Dendritic cell treated with granulocyte-macrophage colony-stimulating factor and Interleukin-4, amounts not matched to agents 40 ng/mL and 50 ng/mL, for 4 days (primary cell): ENCODE measurements around the gene ZNF330.

Experiments used
- H3K27ac Mint-ChIP-seq: one replicate; pipeline ENCODE4 v1.8.0; 2022; ENCODE audit warnings: mild to moderate bottlenecking, mixed read lengths
- H3K27me3 Mint-ChIP-seq: one replicate; pipeline ENCODE4 v1.8.0; 2022; ENCODE audit warnings: mild to moderate bottlenecking, mixed read lengths
- H3K36me3 Mint-ChIP-seq: one replicate; pipeline ENCODE4 v1.8.0; 2022; ENCODE audit warnings: low read depth, mixed read lengths
- H3K4me1 Mint-ChIP-seq: one replicate; pipeline ENCODE4 v1.8.0; 2022; ENCODE audit warnings: low read depth, mixed read lengths
- H3K4me3 Mint-ChIP-seq: one replicate; pipeline ENCODE4 v1.8.0; 2022; ENCODE audit warnings: mild to moderate bottlenecking, moderate library complexity, mixed read lengths
- H3K9me3 Mint-ChIP-seq: one replicate; pipeline ENCODE4 v1.8.0; 2022; ENCODE audit warnings: mixed read lengths
- intact Hi-C: fragments of 100-400 bp; cut with micrococcal nuclease; formaldehyde crosslinking; loops from one replicate; pipeline ENCODE4 v1.15.0; 2022

The ZNF330 gene

DNA sequence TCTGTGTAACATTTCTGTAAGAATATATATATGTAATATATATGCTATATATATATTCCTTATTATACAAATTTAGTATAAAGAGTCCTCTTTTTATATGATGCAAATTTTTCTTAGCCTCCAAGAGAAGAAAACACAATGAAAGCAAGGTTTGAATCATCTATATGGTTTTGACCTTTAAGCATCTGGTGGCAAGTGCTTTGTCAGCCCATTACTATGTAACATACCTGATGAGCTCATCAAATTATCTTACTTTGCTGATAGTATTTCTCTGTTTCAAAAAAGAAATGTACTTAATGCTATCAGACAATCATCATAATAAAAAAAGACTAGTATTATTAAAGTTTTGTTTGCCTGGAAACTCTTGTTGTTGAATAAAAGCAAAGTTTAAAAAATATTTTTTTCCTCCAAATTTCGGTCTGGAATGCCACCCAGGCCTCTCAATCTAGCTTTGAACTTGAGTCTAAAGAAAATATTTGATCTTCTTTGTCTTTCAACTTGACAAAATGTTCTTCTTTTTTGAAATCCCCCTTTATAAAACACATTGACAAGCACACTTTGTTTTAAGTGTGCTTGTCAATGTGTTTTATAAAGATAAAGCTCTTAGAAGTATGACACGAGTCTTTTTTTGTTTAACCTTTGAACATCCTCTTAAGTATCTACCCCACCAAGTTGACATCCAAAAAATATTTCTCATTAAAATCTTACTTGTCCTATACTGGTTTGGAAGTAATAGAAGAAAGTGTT is 26.2 kb downstream of the ZNF330 start:
- H3K36me3 Mint-ChIP-seq = no peaks in the 10 kb centered on the region
- intact Hi-C loops = no loop called here
- H3K27ac Mint-ChIP-seq = no peak overlapping the region
- no peaks in the 10 kb centered on the region for H3K27me3 Mint-ChIP-seq
- H3K4me1 Mint-ChIP-seq = peaks cover 5% of the 10 kb centered on the region
- no peaks in the 10 kb centered on the region for H3K9me3 Mint-ChIP-seq
- no peak overlapping the region for H3K4me3 Mint-ChIP-seq

DNA sequence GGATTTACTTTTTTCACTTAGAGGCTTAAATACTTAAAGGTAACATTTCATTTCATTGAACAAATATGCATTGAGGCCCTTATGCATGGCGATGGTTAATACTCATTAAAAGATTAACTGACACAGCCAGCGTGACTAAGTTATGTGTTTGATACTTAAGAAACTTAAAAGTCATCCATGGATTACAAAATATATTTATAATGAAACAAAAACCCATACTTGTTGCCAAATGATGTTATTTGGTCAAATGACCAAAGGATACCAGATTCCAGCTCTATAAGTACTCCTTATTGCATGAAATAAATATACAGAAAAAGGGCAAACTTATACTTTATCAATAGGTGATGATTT is 26.7 kb downstream of the ZNF330 start:
- Mint-ChIP-seq H3K4me3 (no peak overlapping the region), H3K36me3 (no peaks in the 10 kb centered on the region), H3K27me3 (no peaks in the 10 kb centered on the region), H3K27ac (no peak overlapping the region), H3K4me1 (peaks cover 5% of the 10 kb centered on the region), H3K9me3 (no peaks in the 10 kb centered on the region)
- intact Hi-C loops = no loop called here

DNA sequence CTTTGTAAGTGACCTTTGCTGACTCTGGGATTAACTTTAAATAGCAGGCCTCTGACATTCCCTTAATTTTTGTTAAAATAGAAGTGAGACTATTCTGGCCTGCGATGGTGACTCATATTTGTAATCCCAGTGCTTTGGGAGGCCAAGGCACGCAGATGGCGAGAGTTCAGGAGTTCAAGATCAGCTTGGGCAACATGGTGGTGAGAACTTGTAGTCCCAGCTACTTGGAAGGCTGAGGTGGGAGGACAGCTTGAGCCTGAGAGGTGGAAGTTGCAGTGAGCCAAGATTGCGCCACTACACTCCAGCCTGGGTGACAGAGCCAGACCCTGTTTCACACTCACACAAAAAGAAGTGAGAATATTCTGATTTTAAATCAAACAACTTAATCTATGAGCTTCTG is 27.3 kb downstream of the ZNF330 start:
- H3K4me1 Mint-ChIP-seq = peaks cover 5% of the 10 kb centered on the region
- no peaks in the 10 kb centered on the region for H3K36me3 Mint-ChIP-seq
- H3K27me3 Mint-ChIP-seq = no peaks in the 10 kb centered on the region
- no peak overlapping the region for H3K27ac Mint-ChIP-seq
- no peaks in the 10 kb centered on the region for H3K9me3 Mint-ChIP-seq
- intact Hi-C loops = no loop called here
- no peak overlapping the region for H3K4me3 Mint-ChIP-seq

DNA sequence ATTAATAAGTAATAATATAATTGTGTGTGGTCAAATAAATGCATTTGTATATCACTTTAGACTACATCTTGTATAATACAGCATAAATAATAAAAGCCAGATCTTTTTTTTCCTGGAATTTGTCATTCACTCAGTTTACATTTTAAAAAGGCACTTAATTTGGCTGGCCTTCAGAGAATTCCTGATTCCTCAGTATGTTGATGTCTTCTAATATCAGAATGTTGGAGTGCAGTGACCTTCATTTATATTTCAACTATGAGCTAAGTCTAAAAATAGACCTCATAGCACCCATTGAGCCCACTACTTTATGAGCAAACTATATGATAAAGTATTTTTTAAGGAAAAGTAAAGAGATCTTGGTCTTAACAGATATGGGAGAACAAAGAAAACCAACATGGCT is 27.8 kb downstream of the ZNF330 start:
- intact Hi-C loops = no loop called here
- H3K9me3 Mint-ChIP-seq = no peaks in the 10 kb centered on the region
- H3K27ac Mint-ChIP-seq = no peak overlapping the region
- H3K27me3 Mint-ChIP-seq = no peaks in the 10 kb centered on the region
- no peak overlapping the region for H3K4me3 Mint-ChIP-seq
- no peaks in the 10 kb centered on the region for H3K36me3 Mint-ChIP-seq
- peaks cover 5% of the 10 kb centered on the region for H3K4me1 Mint-ChIP-seq

DNA sequence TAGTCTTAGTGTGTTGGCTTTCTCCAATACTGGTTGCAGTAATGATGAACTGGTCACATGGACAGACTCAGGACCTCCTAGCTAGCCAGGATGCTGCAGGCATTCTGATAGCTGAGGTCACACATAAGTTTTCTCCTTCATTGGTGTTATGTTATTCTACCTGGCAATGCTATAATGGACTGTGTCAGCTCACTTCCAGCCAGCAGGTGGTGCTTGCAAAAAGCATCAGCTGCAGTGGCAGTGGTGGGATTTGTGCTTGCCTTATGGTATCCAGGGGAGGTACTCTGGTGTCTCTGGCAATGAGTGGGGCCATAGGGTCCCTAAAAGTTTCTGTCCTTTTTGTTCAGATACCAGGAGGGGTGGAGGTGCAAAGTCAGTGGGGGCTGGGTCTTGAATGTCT is 33.6 kb downstream of the ZNF330 start:
- Mint-ChIP-seq H3K4me3 (no peak overlapping the region), H3K4me1 (no peaks in the 10 kb centered on the region), H3K27ac (no peak overlapping the region), H3K9me3 (peaks cover 6% of the 10 kb centered on the region), H3K27me3 (no peaks in the 10 kb centered on the region), H3K36me3 (no peaks in the 10 kb centered on the region)
- intact Hi-C loops = no loop called here

DNA sequence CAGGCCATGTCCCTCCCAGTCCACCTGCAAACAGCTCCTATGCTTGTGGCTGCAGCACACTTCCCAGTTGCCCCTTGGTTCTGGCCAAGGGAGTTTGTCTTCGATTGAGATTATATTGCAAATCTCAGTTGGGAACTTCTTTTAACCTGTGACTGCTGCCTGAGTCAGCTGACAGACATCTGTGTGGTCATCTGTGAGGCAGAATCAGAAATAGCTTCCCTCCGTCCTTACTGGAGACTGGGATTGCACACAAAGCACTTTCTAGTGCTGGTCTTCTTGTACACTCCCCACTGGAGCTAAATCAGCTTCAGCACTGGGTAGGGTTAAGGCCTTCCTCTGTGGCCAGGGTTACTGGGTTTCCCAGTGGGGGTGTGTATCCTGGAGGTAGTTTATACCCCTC is 34.3 kb downstream of the ZNF330 start:
- Mint-ChIP-seq H3K4me3 (no peak overlapping the region), H3K36me3 (no peaks in the 10 kb centered on the region), H3K27ac (no peak overlapping the region), H3K27me3 (no peaks in the 10 kb centered on the region), H3K9me3 (peaks cover 7% of the 10 kb centered on the region), H3K4me1 (no peaks in the 10 kb centered on the region)
- intact Hi-C loops = no loop called here

DNA sequence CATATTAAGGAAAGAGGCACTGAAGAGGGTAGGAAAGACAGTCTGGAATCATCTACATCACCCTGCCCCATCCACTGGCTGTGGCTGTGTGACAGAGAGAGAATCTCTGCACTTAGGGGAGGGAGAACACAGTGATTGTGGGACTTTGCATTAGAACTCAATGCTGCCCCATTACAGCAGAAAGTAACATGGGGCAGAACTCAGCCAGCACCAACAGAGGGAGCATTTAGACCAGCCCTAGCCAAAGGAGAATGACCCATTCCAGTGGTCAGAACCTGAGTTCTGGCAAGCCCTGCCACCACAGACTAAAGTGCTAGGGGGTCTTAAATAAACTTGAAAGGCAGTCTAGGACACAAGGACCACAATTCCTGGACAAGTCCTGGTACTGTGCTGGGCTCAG is 37.9 kb downstream of the ZNF330 start:
- Mint-ChIP-seq H3K36me3 (no peaks in the 10 kb centered on the region), H3K27me3 (no peaks in the 10 kb centered on the region), H3K4me3 (no peak overlapping the region), H3K4me1 (no peaks in the 10 kb centered on the region), H3K9me3 (peaks cover 7% of the 10 kb centered on the region), H3K27ac (no peak overlapping the region)
- intact Hi-C loops = no loop called here

DNA sequence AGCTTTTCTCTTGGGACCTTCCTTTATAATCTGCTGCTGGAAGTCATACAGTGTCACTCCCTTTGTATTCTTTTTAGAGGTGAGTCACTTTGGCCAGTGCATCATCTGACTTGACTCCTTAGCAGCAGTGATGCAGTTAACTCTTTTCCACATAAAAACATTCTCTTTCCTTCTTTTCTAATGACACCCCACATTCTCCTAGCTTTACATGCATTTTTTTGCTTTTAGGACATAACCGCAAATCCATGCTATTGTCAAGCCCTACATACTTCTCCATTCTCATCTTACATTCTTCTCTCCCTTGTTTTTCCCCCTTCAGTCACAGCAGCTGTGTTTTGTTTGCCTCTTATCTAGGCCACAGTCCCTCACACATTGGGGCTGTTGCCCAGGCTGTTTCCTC is 55.1 kb downstream of the ZNF330 start:
- H3K27ac Mint-ChIP-seq = no peak overlapping the region
- no peak overlapping the region for H3K4me3 Mint-ChIP-seq
- H3K36me3 Mint-ChIP-seq = no peaks in the 10 kb centered on the region
- no peaks in the 10 kb centered on the region for H3K4me1 Mint-ChIP-seq
- H3K9me3 Mint-ChIP-seq = no peaks in the 10 kb centered on the region
- intact Hi-C loops = no loop called here
- no peaks in the 10 kb centered on the region for H3K27me3 Mint-ChIP-seq

DNA sequence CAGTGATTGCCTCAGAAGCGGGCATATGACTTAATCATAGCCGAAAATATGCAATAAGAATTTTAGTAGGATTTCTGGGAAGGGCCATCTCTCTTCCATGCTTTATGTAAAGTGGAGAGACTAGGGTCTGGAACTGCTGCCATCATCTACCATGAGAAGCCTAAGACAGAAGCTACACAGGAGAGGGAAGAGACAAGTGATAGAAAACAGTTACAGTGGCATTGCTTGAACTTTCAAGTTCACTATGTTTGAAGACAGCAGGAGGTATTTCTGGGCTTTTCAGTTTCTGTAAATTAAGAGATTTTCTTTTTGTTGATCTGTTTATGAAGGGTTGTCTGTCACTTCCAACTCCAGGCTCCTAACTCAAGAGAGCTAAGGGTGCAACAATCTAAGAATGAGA is 62.5 kb downstream of the ZNF330 start:
- no peaks in the 10 kb centered on the region for H3K9me3 Mint-ChIP-seq
- H3K36me3 Mint-ChIP-seq = no peaks in the 10 kb centered on the region
- H3K27ac Mint-ChIP-seq = no peak overlapping the region
- no peaks in the 10 kb centered on the region for H3K27me3 Mint-ChIP-seq
- no peaks in the 10 kb centered on the region for H3K4me1 Mint-ChIP-seq
- H3K4me3 Mint-ChIP-seq = no peak overlapping the region
- intact Hi-C loops = no loop called here

DNA sequence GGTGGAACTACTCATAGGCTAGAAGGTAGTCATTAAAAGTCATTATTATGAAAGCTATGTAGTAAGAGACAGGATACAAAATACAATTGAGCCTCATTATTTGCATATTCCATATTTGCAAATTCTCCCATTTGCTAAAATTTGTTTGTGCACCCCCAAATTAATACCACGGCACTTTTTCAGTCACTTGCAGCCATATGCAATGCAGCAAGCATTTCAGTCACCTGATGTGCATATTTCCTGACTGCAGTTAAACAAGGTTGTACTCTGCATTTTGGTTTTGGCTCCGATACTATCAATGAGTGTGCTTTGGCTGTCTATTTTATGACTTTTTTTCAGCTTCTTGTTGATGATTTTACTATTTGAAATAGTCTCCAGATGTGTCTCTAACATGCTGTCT is 62.9 kb downstream of the ZNF330 start:
- intact Hi-C loops = no loop called here
- Mint-ChIP-seq H3K4me3 (no peak overlapping the region), H3K4me1 (no peaks in the 10 kb centered on the region), H3K27me3 (no peaks in the 10 kb centered on the region), H3K27ac (no peak overlapping the region), H3K9me3 (no peaks in the 10 kb centered on the region), H3K36me3 (no peaks in the 10 kb centered on the region)
